Ovary (tissue), 9 donors: ENCODE data around the gene CYP2R1. TPM values are rescaled to one million over a fixed set of nuclear protein-coding genes. Genes with fewer than 3 reads are reported as not detected.

ENCODE experiments used
- DNase-seq, 5 donors: peaks; one replicate each; pipeline ENCODE4 v3.0.0-alpha.2; 2019 to 2020
- H3K27ac ChIP-seq, 2 donors: fragments of 200-600 bp; one replicate each; pipeline versions ENCODE4 v1.5.1 to v1.8.0; 2019 to 2022
- H3K27me3 ChIP-seq: fragments of 200-600 bp; one replicate; pipeline ENCODE4 v1.8.0; 2022
- H3K36me3 ChIP-seq: fragments of 200-600 bp; sonication (generic); one replicate; pipeline ENCODE4 v1.5.1; 2019
- H3K4me1 ChIP-seq: one replicate; pipeline ENCODE4 v1.8.1; 2013; ENCODE audit warnings: mild to moderate bottlenecking, moderate library complexity; ENCODE audit not compliant: insufficient read depth
- H3K4me3 ChIP-seq: fragments of 200-600 bp; sonication (generic); one replicate; pipeline ENCODE4 v1.5.1; 2017
- H3K9me3 ChIP-seq, 2 donors: fragments of 200-600 bp in 1 of 2; sonication (generic) in 1 of 2; one replicate each; pipeline versions ENCODE4 v1.5.1 to v1.8.1; 2013 to 2019; ENCODE audit warnings: mild to moderate bottlenecking in 1 of 2, moderate library complexity in 1 of 2
- CTCF ChIP-seq, 3 donors: fragments of 450-650 bp in 2 of 3; fragments of 200-600 bp in 1 of 3; IDR thresholded peaks; one replicate each; pipeline versions ENCODE4 v1.5.1 to v1.8.0; 2016 to 2022; ENCODE audit warnings: antibody characterized with exemption in 3 of 3, mild to moderate bottlenecking in 1 of 3
- EP300 ChIP-seq: sonication (generic); formaldehyde crosslinking; IDR thresholded peaks from one replicate; pipeline ENCODE4 v1.6.1; 2017; ENCODE audit warnings: antibody characterized with exemption
- POLR2A ChIP-seq: fragments of 450-650 bp; IDR thresholded peaks from one replicate; pipeline ENCODE4 v1.6.1; 2017; ENCODE audit warnings: antibody characterized with exemption, mild to moderate bottlenecking, moderate library complexity
- WGBS, 3 donors: extraction: QIAGEN DNeasy Blood & Tissue Kit in 1 of 3; methylation state at CpG; one replicate each; pipeline versions ENCODE4 v1.1.5 to v1.1.7; 2013 to 2017; 5-methylcytosine and 5-hydroxymethylcytosine counted together
- intact Hi-C, 4 donors: fragments of 100-400 bp; cut with DNase I; formaldehyde crosslinking; loops; one replicate each; pipeline versions ENCODE4 v1.11.0 to v1.15.1; 2022 to 2023
- polyA plus RNA-seq, 2 donors: library from polyadenylated mRNA; stranded (reverse); fragments of 200-250 nt in 1 of 2; fragments of 350-450 nt in 1 of 2; fragmentation: Illumina TruSeq in 1 of 2; extraction: RNeasy Lipid Tissue Mini Kit (QIAGEN cat#74804) in 1 of 2; gene quantifications; one replicate each; pipeline ENCODE4 v1.2.3, GENCODE V29; 2013 to 2014
- total RNA-seq, 7 donors: library from RNA; depleted of rRNA in 2 of 7; stranded (reverse); fragments of >200 nt in 2 of 7; fragmentation: NEBNext Ultra II Directional in 3 of 7; extraction: Animal tissue kit (Norgen Biotek cat#: 25700) in 3 of 7; gene quantifications; one replicate each; pipeline versions ENCODE4 v1.1.0 to v1.2.4, GENCODE V29; 2016 to 2023
- donor health status: DM: no; HTN: no; CAD: no; lungs with moderate emphysema.
- donor health status: DM: no; HTN: no; CAD: no.
- donor health status: Bipolar disorder and iron deficiency.
- donor health status: DM: yes; HTN: yes; CAD: no.
- donor health status: DM: no; HTN: no; CAD: no.
- donor health status: DM: yes; HTN: yes; CAD: no.

The CYP2R1 gene
- total and polyA plus RNA-seq, 9 donors, result 6.0 to 8.9 (median 7.1) TPM

GRCh38 chr11:14860511-14860910 is 31.5 kb downstream of the CYP2R1 start:
- 69 to 78% (median 77%) methylated on average over 2 of the region's 2 CpGs for WGBS, 3 donors
- DNase-seq, result no peak
- no peak overlapping the region for H3K27ac ChIP-seq
- intact Hi-C loops, result no loop called here
- no peaks in the 10 kb centered on the region for H3K9me3 ChIP-seq
- no peaks in the 10 kb centered on the region for H3K4me1 ChIP-seq
- H3K36me3 ChIP-seq, result no peaks in the 10 kb centered on the region
- H3K27me3 ChIP-seq, result no peaks in the 10 kb centered on the region
- no peak for TF ChIP-seq POLR2A
- no peak for TF ChIP-seq EP300
- TF ChIP-seq CTCF (IDR thresholded peaks at IDR 0.05), result no peak
- no peak overlapping the region for H3K4me3 ChIP-seq

GRCh38 chr11:14858404-14858803 is 33.6 kb downstream of the CYP2R1 start:
- intact Hi-C loops, result no loop called here
- DNase-seq, result no peak
- Histone ChIP-seq H3K4me1 (no peaks in the 10 kb centered on the region), H3K27ac (no peak overlapping the region), H3K27me3 (no peaks in the 10 kb centered on the region), H3K36me3 (no peaks in the 10 kb centered on the region), H3K4me3 (no peak overlapping the region), H3K9me3 (no peaks in the 10 kb centered on the region)
- no peak for TF ChIP-seq CTCF (IDR thresholded peaks at IDR 0.05)
- TF ChIP-seq EP300, result no peak
- no peak for TF ChIP-seq POLR2A
- WGBS, 3 donors, result 81 to 88% (median 86%) methylated on average over 1 of the region's 1 CpG

GRCh38 chr11:14857621-14858020 is 34.4 kb downstream of the CYP2R1 start:
- no peak for DNase-seq
- TF ChIP-seq CTCF (IDR thresholded peaks at IDR 0.05) (no peak), POLR2A (no peak), EP300 (no peak)
- Histone ChIP-seq H3K36me3 (no peaks in the 10 kb centered on the region), H3K4me1 (no peaks in the 10 kb centered on the region), H3K9me3 (no peaks in the 10 kb centered on the region), H3K27ac (no peak overlapping the region), H3K4me3 (no peak overlapping the region), H3K27me3 (no peaks in the 10 kb centered on the region)
- WGBS, 3 donors, result 86 to 90% (median 86%) methylated on average over 3 of the region's 3 CpGs
- intact Hi-C loops, result no loop called here

- Histone ChIP-seq H3K4me1 (no peaks in the 10 kb centered on the region), H3K9me3 (no peaks in the 10 kb centered on the region), H3K4me3 (no peak overlapping the region), H3K27ac (no peak overlapping the region), H3K36me3 (no peaks in the 10 kb centered on the region), H3K27me3 (no peaks in the 10 kb centered on the region)
- TF ChIP-seq CTCF (IDR thresholded peaks at IDR 0.05) (no peak), EP300 (no peak), POLR2A (no peak)
- WGBS, 3 donors, result 82 to 86% (median 85%) methylated on average over 1 of the region's 1 CpG
- intact Hi-C loops, result no loop called here
- DNase-seq, result no peak
Measured at GRCh38 chr11:14855890-14856289, 36.1 kb downstream of the CYP2R1 start.

- no peak for DNase-seq
- no peaks in the 10 kb centered on the region for H3K27me3 ChIP-seq
- intact Hi-C loops, result no loop called here
- TF ChIP-seq EP300 (no peak), POLR2A (no peak), CTCF (IDR thresholded peaks at IDR 0.05) (no peak)
- H3K4me3 ChIP-seq, result no peak overlapping the region
- no peak overlapping the region for H3K27ac ChIP-seq
- no peaks in the 10 kb centered on the region for H3K9me3 ChIP-seq
- H3K36me3 ChIP-seq, result no peaks in the 10 kb centered on the region
- no peaks in the 10 kb centered on the region for H3K4me1 ChIP-seq
Measured at GRCh38 chr11:14854057-14854456, 38.0 kb downstream of the CYP2R1 start.
